Gastroesophageal sphincter (tissue), 4 donors: ENCODE data around the gene PAK1. TPM values are rescaled to one million over a fixed set of nuclear protein-coding genes. Genes with fewer than 3 reads are reported as not detected.
"Not testable (repeated sequence)": the region's sequence is repeated elsewhere in the genome, so short reads cannot be mapped to it uniquely, and the experiment has no call there.

Experiments used
- ATAC-seq: fragments of 150-250 bp; one replicate; pipeline ENCODE4 v1.9.1; 2016; ENCODE audit warnings: mild to moderate bottlenecking, moderate library complexity
- H3K27ac ChIP-seq, 4 donors: fragments of 200-600 bp; sonication (generic) in 3 of 4; 1 replicate in 3 of 4; 2 replicates in 1 of 4; pipeline ENCODE4 v1.5.1; 2016 to 2019
- H3K27me3 ChIP-seq: fragments of 200-600 bp; sonication (generic); one replicate; pipeline ENCODE4 v1.5.1; 2019
- H3K36me3 ChIP-seq, 2 donors: fragments of 200-600 bp; sonication (generic); one replicate each; pipeline ENCODE4 v1.5.1; 2019; ENCODE audit warnings: control low read depth in 1 of 2
- H3K4me1 ChIP-seq, 3 donors: fragments of 200-600 bp; sonication (generic); 1 replicate in 2 of 3; 2 replicates in 1 of 3; pipeline ENCODE4 v1.5.1; 2016 to 2019; ENCODE audit warnings: control low read depth in 2 of 3
- H3K4me3 ChIP-seq, 2 donors: fragments of 200-600 bp; sonication (generic); one replicate each; pipeline ENCODE4 v1.5.1; 2019; ENCODE audit warnings: mild to moderate bottlenecking in 1 of 2, moderate library complexity in 1 of 2
- H3K9me3 ChIP-seq, 3 donors: fragments of 200-600 bp; sonication (generic); one replicate each; pipeline ENCODE4 v1.5.1; 2017 to 2019; ENCODE audit warnings: control low read depth in 2 of 3
- EP300 ChIP-seq: sonication (generic); formaldehyde crosslinking; IDR thresholded peaks from one replicate; pipeline ENCODE4 v1.6.1; 2017; ENCODE audit warnings: antibody characterized with exemption, mild to moderate bottlenecking
- POLR2A ChIP-seq, 2 donors: fragments of 450-650 bp; IDR thresholded peaks; one replicate each; pipeline ENCODE4 v1.6.1; 2017; ENCODE audit warnings: antibody characterized with exemption in 2 of 2, mild to moderate bottlenecking in 2 of 2, moderate library complexity in 1 of 2
- POLR2AphosphoS5 ChIP-seq: sonication (generic); formaldehyde crosslinking; IDR thresholded peaks from one replicate; pipeline ENCODE4 v1.6.1; 2017; ENCODE audit warnings: antibody characterized with exemption
- WGBS, 2 donors: methylation state at CpG; one replicate each; pipeline ENCODE4 v1.1.5; 2018; ENCODE audit warnings: low coverage in 1 of 2; 5-methylcytosine and 5-hydroxymethylcytosine counted together
- total RNA-seq, 4 donors: library from RNA; depleted of rRNA; stranded (reverse); fragments of >200 nt; gene quantifications; one replicate each; pipeline ENCODE4 v1.1.0, GENCODE V29; 2016
- TF ChIP-seq, protein P1 (sequence below), 4 experiments: fragments of 200-600 bp in 2 of 4; fragments of 450-650 bp in 2 of 4; sonication (generic) in 1 of 4; IDR thresholded peaks; one replicate each; pipeline ENCODE4 v1.5.1; 2017 to 2019; ENCODE audit warnings: antibody characterized with exemption in 4 of 4, mild to moderate bottlenecking in 2 of 4, moderate library complexity in 2 of 4

Gene PAK1
- total RNA-seq, 4 donors from 2014 or later, result 29.8 to 48.1 (median 40.2) TPM

DNA sequence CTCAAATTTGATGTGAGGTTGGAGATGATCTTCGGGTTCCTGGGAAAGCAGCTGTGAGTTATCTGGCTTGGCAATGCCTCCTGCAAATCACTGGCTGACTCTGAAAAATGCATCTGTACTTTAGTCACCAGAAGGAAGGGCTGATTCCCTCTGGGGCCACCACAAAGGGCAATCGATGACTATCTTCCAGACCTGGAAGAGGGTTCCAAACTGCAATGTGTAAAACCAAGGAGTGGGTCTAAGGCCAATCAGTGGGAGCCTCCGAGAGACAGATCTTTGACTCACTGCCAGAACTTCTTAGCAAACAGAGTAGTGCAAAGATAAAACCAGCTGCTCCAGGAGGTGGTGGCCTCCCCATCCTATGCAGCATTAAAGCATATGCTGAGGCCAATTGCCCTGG lies 29.1 kb upstream of the PAK1 start:
- no peaks in the 10 kb centered on the region for H3K27me3 ChIP-seq
- H3K36me3 ChIP-seq, result no peaks in the 10 kb centered on the region
- H3K4me1 ChIP-seq, result peaks cover 0 to 14% (median 0%) of the 10 kb centered on the region in 3 donors
- TF ChIP-seq, protein P1, sequence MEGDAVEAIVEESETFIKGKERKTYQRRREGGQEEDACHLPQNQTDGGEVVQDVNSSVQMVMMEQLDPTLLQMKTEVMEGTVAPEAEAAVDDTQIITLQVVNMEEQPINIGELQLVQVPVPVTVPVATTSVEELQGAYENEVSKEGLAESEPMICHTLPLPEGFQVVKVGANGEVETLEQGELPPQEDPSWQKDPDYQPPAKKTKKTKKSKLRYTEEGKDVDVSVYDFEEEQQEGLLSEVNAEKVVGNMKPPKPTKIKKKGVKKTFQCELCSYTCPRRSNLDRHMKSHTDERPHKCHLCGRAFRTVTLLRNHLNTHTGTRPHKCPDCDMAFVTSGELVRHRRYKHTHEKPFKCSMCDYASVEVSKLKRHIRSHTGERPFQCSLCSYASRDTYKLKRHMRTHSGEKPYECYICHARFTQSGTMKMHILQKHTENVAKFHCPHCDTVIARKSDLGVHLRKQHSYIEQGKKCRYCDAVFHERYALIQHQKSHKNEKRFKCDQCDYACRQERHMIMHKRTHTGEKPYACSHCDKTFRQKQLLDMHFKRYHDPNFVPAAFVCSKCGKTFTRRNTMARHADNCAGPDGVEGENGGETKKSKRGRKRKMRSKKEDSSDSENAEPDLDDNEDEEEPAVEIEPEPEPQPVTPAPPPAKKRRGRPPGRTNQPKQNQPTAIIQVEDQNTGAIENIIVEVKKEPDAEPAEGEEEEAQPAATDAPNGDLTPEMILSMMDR (IDR thresholded peaks at IDR 0.05), result no peak
- TF ChIP-seq POLR2AphosphoS5 (no peak), POLR2A (IDR thresholded peaks at IDR 0.05) (no peak), EP300 (no peak)
- WGBS, 2 donors, result 40 to 48% methylated on average over 3 of the region's 3 CpGs
- H3K9me3 ChIP-seq, result no peaks in the 10 kb centered on the region
- ATAC-seq, result no peak
- H3K27ac ChIP-seq, result no peak overlapping the region
- no peak overlapping the region for H3K4me3 ChIP-seq

DNA sequence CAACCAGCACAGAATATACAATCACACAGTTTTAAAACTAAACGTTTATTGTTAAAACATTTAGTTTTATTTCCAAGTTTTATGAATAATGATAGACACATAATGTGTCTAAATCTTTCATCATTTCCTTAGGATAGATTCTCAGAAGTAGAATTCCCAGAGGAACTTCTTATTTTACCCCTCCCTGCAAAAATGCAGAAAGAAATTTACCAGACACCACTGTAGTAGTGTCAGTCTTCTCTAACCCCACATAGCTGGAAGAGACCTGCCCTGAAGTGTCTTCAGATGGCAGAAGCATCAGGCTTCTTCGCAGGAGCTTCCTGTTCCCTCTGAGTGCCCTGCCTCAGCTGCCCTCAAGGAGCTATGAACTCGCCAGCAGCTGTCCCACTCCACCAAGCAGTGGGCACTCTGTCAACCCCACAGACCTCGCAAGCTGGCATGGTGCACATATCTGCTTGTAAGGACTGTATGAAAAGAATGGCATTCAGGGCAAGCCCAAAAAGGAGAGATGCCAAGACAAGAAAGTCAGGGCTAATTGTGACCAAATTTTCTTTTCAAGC lies 28.5 kb upstream of the PAK1 start:
- Histone ChIP-seq H3K27me3 (no peaks in the 10 kb centered on the region), H3K36me3 (no peaks in the 10 kb centered on the region), H3K4me3 (no peak overlapping the region), H3K4me1 (peaks cover 0 to 19% (median 0%) of the 10 kb centered on the region in 3 donors), H3K27ac (no peak overlapping the region), H3K9me3 (no peaks in the 10 kb centered on the region)
- WGBS, 2 donors, result 0 to 57% methylated on average over 1 to 3 of the region's 4 CpGs
- TF ChIP-seq EP300, result no peak
- TF ChIP-seq, protein P1 (IDR thresholded peaks at IDR 0.05), result no peak
- no peak for TF ChIP-seq POLR2AphosphoS5
- no peak for TF ChIP-seq POLR2A (IDR thresholded peaks at IDR 0.05)
- ATAC-seq, result no peak

DNA sequence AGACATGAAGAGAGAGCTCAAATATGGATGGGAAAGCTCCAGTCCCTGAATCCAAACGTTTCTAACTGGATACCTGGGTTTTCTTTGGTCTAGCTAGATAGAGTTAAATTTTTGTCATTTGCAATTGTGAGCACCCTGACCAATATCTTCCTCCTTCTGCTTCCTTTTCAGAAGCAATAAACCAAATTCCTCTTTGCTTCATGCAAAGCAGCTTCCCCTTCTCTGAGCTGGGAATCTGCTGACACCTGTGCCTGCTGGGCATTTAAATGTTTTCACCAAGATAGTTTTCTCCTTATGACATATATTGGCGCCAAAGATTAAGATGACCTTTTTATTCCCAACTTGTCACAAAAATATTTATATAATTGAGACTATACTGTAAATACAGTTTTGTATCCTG lies 27.9 kb upstream of the PAK1 start:
- WGBS, 2 donors, result 32 to 83% methylated on average over 1 to 2 of the region's 2 CpGs
- TF ChIP-seq POLR2AphosphoS5, result no peak
- TF ChIP-seq, protein P1 (IDR thresholded peaks at IDR 0.05), result no peak
- no peak for TF ChIP-seq EP300
- no peak for TF ChIP-seq POLR2A (IDR thresholded peaks at IDR 0.05)

DNA sequence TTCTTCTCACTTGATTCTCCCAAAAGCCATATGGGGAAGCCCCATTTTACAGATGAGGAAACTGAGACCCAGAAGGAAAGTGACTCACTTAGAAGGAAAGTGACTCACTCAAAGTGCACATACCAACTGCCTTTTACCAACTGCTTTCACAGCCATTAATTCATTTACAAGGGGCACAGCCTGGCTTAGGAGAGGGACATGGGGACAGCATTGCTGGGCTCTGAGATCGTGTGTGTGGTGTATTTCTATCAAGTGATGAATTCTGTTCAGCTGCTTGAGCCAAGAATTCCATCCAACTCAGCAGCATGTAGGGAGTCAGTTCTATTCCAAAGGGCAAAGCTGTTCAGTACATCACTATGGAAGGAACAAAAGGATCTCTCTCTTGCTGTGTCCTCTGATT lies 23.5 kb upstream of the PAK1 start:
- ATAC-seq, result no peak
- Histone ChIP-seq H3K27ac (no peak overlapping the region), H3K4me3 (no peak overlapping the region), H3K4me1 (peaks cover 0 to 10% (median 0%) of the 10 kb centered on the region in 3 donors), H3K27me3 (no peaks in the 10 kb centered on the region), H3K36me3 (no peaks in the 10 kb centered on the region), H3K9me3 (no peaks in the 10 kb centered on the region)
- 0% methylated on average over 1 of the region's 1 CpG for WGBS, 2 donors
- no peak for TF ChIP-seq POLR2A (IDR thresholded peaks at IDR 0.05)
- TF ChIP-seq, protein P1 (IDR thresholded peaks at IDR 0.05), result no peak
- no peak for TF ChIP-seq POLR2AphosphoS5
- TF ChIP-seq EP300, result no peak

More for the DNA sequence above, 27.9 kb upstream of the PAK1 start:
- H3K4me3 ChIP-seq, result no peak overlapping the region
- no peaks in the 10 kb centered on the region for H3K27me3 ChIP-seq
- H3K4me1 ChIP-seq, result peaks cover 0 to 19% (median 0%) of the 10 kb centered on the region in 3 donors
- no peak overlapping the region for H3K27ac ChIP-seq
- no peaks in the 10 kb centered on the region for H3K9me3 ChIP-seq
- no peak for ATAC-seq
- H3K36me3 ChIP-seq, result no peaks in the 10 kb centered on the region

DNA sequence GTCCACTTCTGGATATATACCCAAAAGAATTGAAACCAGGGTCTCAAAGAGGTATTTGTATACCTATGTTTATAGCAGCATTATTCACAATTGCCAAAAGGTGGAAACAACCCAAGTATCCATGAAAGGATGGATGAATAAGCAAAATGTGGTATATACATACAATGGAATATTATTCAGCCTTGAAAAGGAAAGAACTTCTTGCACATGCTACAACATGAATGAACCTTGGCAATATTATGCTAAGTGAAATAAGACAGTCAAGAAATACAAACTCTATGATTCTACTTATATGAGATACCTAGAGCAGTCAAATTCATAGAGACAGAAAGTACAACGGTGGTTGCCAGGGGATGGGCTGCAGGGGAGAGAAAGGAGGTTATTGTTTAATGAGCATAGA lies 21.6 kb upstream of the PAK1 start:
- Histone ChIP-seq H3K27me3 (no peaks in the 10 kb centered on the region), H3K27ac (no peak overlapping the region), H3K36me3 (no peaks in the 10 kb centered on the region), H3K4me1 (peaks cover 0 to 9% (median 0%) of the 10 kb centered on the region in 3 donors), H3K4me3 (no peak overlapping the region), H3K9me3 (no peaks in the 10 kb centered on the region)
- no peak for TF ChIP-seq POLR2AphosphoS5
- TF ChIP-seq POLR2A (IDR thresholded peaks at IDR 0.05), result no peak
- TF ChIP-seq, protein P1 (IDR thresholded peaks at IDR 0.05), result no peak
- no peak for TF ChIP-seq EP300
- WGBS, 2 donors, result 100% methylated on average over 1 of the region's 1 CpG
- no peak for ATAC-seq

DNA sequence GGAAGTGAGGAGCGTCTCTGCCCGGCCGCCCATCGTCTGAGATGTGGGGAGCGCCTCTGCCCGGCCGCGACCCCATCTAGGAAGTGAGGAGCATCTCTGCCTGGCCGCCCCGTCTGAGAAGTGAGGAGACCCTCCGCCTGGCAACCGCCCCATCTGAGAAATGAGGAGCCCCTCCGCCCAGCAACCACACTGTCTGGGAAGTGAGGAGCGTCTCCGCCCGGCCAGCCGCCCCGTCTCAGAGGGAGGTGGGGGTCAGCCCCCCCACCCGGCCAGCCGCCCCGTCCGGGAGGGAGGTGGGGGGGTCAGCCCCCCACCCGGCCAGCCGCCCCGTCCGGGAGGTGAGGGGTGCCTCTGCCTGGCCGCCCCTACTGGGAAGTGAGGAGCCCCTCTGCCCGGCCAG lies 16.1 kb upstream of the PAK1 start:
- no CpG with 5 or more reads among the region's 28 CpGs for WGBS, 2 donors
- H3K4me3 ChIP-seq, H3K9me3 ChIP-seq, H3K36me3 ChIP-seq, H3K27me3 ChIP-seq, ATAC-seq, H3K4me1 ChIP-seq, H3K27ac ChIP-seq: not testable (repeated sequence)
